ENCODE results near the gene DCST2. TPM values are rescaled to one million over a fixed set of nuclear protein-coding genes. Genes with fewer than 3 reads are reported as not detected.

DCST2 gene
- total RNA-seq, 4 donors from 2014 or later: not detected

GRCh38 chr1:155050560-155051341, 17.2 kb upstream of the DCST2 start, which contains the start of gene ADAM15:
TSS of gene ADAM15 (plus strand) at chr1:155051316. CDS start at chr1:155051387, 71 bp downstream.
- Histone ChIP-seq H3K4me3 (peak within 1 kb of the TSS; percentile 82 to 96 (median 90)), H3K4me1 (peaks cover 25 to 29% of the 10 kb centered on the region in 2 donors), H3K27me3 (no peaks in the 10 kb centered on the region), H3K36me3 (peaks cover 0 to 18% of the 10 kb centered on the region in 2 donors), H3K9me3 (no peaks in the 10 kb centered on the region), H3K27ac (peak within 1 kb of the TSS; percentile 90 to 99 (median 94))
- DNase-seq (peak; percentile 64 to 82), ATAC-seq (peak; percentile 78 to 83)
- in situ Hi-C loops (cut with MboI; ENCODE audit: low sequenced_read_pairs in 4 of 4): loop anchor here in 1 of 4 donors (25.0 kb wide), 1 partner anchor 88 kb away; the partner anchor contains the start of genes CKS1B, PBXIP1, PYGO2 and SHC1
- intact Hi-C loops (cut with DNase I; ENCODE audit: low total_unique reads): loop anchor here (2.0 to 5.0 kb wide), 4 partner anchors 34 to 492 kb away; partner anchors contain the start of genes CKS1B, SHC1 and UBE2Q1
- TF ChIP-seq CTCF (IDR thresholded peaks at IDR 0.05 in 4 of 5, conservative IDR thresholded peaks at IDR 0.05 in 1 of 5) (peak; percentile 91 to 98 (median 95)), POLR2A (IDR thresholded peaks at IDR 0.05) (no peak)

- in situ Hi-C loops (cut with MboI; ENCODE audit: low sequenced_read_pairs in 4 of 4) (loop anchor here in 1 of 4 donors (25.0 kb wide), 1 partner anchor 88 kb away; the partner anchor contains the start of genes CKS1B, PBXIP1, PYGO2 and SHC1), intact Hi-C loops (cut with DNase I; ENCODE audit: low total_unique reads) (loop anchor here (2.0 to 5.0 kb wide), 4 partner anchors 33 to 491 kb away; partner anchors contain the start of genes CKS1B, SHC1 and UBE2Q1)
- Histone ChIP-seq H3K27me3 (no peaks in the 10 kb centered on the region), H3K27ac (peak overlapping the region; percentile 90 to 99 (median 94)), H3K9me3 (no peaks in the 10 kb centered on the region), H3K4me3 (peak overlapping the region; percentile 82 to 96 (median 90)), H3K36me3 (peaks cover 0 to 9% of the 10 kb centered on the region in 2 donors), H3K4me1 (peaks cover 25 to 34% of the 10 kb centered on the region in 2 donors)
- TF ChIP-seq CTCF (IDR thresholded peaks at IDR 0.05 in 4 of 5, conservative IDR thresholded peaks at IDR 0.05 in 1 of 5) (no peak), POLR2A (IDR thresholded peaks at IDR 0.05) (no peak)
- ATAC-seq: no peak
- DNase-seq: no peak
Measured at GRCh38 chr1:155049651-155050559, 16.3 kb upstream of the DCST2 start.

DNA sequence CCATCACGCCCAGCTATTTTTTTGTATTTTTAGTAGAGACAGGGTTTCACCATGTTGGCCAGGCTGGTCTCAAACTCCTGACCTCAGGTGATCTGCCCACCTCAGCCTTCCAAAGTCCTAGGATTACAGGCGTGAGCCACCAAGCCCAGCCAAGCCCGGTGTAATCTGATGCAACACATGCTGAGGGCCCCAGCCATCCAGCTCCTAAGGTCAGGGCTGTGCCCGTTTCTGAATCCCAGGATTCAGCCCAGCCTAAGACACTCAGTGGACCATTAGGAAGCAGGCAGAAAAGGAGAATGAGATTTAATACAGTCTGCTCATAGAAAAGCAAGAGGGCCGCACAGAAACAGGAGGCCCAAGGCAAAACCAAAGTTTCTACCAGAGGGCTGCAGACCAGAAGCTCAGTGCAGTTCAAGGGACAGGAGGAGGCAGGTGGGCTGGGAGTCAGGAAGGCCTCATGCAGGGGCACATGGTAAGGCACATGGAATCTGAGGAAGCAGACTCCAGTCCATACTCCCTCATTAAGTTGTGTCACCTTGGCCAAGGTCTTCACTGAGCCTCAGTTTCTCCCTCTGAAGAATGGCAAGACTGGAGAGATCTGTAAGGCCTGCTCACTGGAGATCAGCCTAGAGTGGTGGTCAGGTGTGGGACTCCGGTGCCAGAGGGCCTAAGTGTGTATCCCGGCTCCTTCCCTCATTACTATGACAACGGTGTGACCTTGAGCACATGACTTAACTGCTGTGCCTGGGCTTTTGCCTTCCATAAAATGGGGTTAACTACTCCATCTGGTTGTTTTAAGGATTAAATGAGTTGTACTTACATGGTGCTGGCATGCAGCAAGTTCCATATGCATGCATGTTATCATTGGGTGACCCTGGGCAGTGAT, 15.1 kb upstream of the DCST2 start:
- H3K36me3 ChIP-seq: no peaks in the 10 kb centered on the region
- peaks cover 30 to 39% of the 10 kb centered on the region in 2 donors for H3K4me1 ChIP-seq
- DNase-seq (no peak), ATAC-seq (no peak)
- intact Hi-C loops (cut with DNase I; ENCODE audit: low total_unique reads): no loop called here
- in situ Hi-C loops (cut with MboI; ENCODE audit: low sequenced_read_pairs in 4 of 4): no loop called here
- no peaks in the 10 kb centered on the region for H3K9me3 ChIP-seq
- H3K27ac ChIP-seq: no peak overlapping the region
- no peaks in the 10 kb centered on the region for H3K27me3 ChIP-seq
- TF ChIP-seq CTCF (IDR thresholded peaks at IDR 0.05 in 4 of 5, conservative IDR thresholded peaks at IDR 0.05 in 1 of 5): no peak
- no peak for TF ChIP-seq POLR2A (IDR thresholded peaks at IDR 0.05)
- H3K4me3 ChIP-seq: no peak overlapping the region
